Immature natural killer cell (primary cell): Measurements from ENCODE around the gene RAD51B. TPM values are rescaled to one million over a fixed set of nuclear protein-coding genes. Genes with fewer than 3 reads are reported as not detected.

ENCODE experiments used
- DNase-seq, 3 donors: peaks; one replicate each; pipeline ENCODE4 v3.0.0; 2022; ENCODE audit warnings: mixed read lengths in 1 of 3
- H3K27ac Mint-ChIP-seq, 6 donors: one replicate each; pipeline ENCODE4 v1.8.0; 2020; ENCODE audit warnings: mixed read lengths in 6 of 6, mild to moderate bottlenecking in 5 of 6, inconsistent platforms in 4 of 6, moderate library complexity in 3 of 6
- H3K27me3 Mint-ChIP-seq, 3 donors: one replicate each; pipeline ENCODE4 v1.8.0; 2020 to 2021; ENCODE audit warnings: low read depth in 3 of 3, mild to moderate bottlenecking in 3 of 3, mixed read lengths in 3 of 3, moderate library complexity in 3 of 3, inconsistent platforms in 1 of 3
- H3K36me3 Mint-ChIP-seq, 3 donors: one replicate each; pipeline ENCODE4 v1.8.0; 2020; ENCODE audit warnings: mixed read lengths in 3 of 3, inconsistent platforms in 2 of 3, mild to moderate bottlenecking in 2 of 3
- H3K4me1 Mint-ChIP-seq, 2 donors: one replicate each; pipeline ENCODE4 v1.8.0; 2020; ENCODE audit warnings: inconsistent platforms in 2 of 2, mild to moderate bottlenecking in 2 of 2, mixed read lengths in 2 of 2, moderate library complexity in 1 of 2
- H3K4me3 Mint-ChIP-seq, 5 donors: one replicate each; pipeline ENCODE4 v1.8.0; 2020; ENCODE audit warnings: mild to moderate bottlenecking in 5 of 5, mixed read lengths in 5 of 5, inconsistent platforms in 3 of 5, moderate library complexity in 3 of 5
- H3K9me3 Mint-ChIP-seq, 6 donors: one replicate each; pipeline ENCODE4 v1.8.0; 2020; ENCODE audit warnings: mild to moderate bottlenecking in 6 of 6, mixed read lengths in 6 of 6, inconsistent platforms in 4 of 6, moderate library complexity in 3 of 6
- polyA plus RNA-seq, 3 donors: library from polyadenylated mRNA; unstranded; fragments of 300-500 nt; fragmentation: Illumina TruSeq; gene quantifications; one replicate each; pipeline ENCODE4 v1.2.3, GENCODE V29; 2021

RAD51B gene
- polyA plus RNA-seq, 3 donors from 2014 or later = 17.6 to 20.8 (median 17.7) TPM

GRCh38 chr14:68713782-68714181 lies 894.2 kb downstream of the RAD51B start:
- H3K27me3 Mint-ChIP-seq = peaks cover 0 to 6% (median 4%) of the 10 kb centered on the region in 3 donors
- no peak for DNase-seq
- no peaks in the 10 kb centered on the region for H3K9me3 Mint-ChIP-seq
- no peak overlapping the region for H3K4me3 Mint-ChIP-seq
- no peaks in the 10 kb centered on the region for H3K36me3 Mint-ChIP-seq
- peak overlapping the region in 1 of 6 donors; percentile 94 for H3K27ac Mint-ChIP-seq
- H3K4me1 Mint-ChIP-seq = peaks cover 32 to 54% of the 10 kb centered on the region in 2 donors

DNA sequence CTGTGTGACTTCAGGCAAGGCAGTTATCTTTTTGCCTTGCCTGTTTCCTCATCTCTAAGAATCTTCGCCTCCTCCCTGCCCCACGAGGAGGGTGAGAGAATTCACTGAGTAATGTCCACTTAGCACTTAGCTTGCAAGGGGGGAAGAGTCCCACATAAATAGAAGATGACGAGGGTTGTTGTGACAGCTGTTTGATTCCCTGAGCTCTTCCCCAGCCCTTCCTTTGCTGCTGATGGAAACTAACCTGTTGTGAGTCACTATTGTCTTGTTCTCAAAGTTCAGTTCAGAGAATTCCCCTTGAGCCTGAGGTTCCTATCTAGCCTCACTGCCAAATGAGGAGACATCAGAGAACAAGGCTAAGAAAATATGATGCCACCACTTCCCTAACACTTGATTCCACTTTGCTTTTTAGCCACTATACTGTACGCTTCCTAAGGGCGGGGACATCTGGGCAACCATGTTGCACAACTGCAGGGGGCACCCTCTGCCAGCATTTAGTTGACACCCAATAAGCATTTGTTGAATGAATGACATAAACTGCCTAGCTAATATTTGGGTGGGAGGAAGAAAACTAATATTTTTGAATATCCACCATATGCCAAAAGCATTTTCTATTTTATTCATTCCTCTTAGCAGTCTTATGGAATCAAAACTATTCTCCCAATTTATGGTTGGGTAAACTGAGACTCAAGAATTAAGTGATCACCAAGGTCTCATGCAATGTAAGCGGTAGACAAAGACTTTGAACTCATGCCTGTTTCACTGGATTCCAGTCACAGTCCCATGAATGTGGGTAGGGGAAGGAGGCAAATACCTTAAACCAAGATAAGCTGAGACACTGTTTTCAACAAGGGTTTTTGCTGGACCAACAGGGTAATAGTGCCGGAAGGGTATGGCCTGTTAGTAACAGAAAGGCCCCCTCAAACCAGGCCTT lies 895.7 kb downstream of the RAD51B start:
- Mint-ChIP-seq H3K9me3 (peaks cover 0 to 8% (median 3%) of the 10 kb centered on the region in 6 donors), H3K4me1 (peaks cover 44 to 64% of the 10 kb centered on the region in 2 donors), H3K36me3 (peaks cover 4 to 6% (median 6%) of the 10 kb centered on the region in 3 donors), H3K27me3 (peaks cover 4 to 6% (median 4%) of the 10 kb centered on the region in 3 donors), H3K4me3 (no peak overlapping the region), H3K27ac (peak overlapping the region in 2 of 6 donors; percentile 1 to 57)
- DNase-seq = no peak

GRCh38 chr14:68716698-68717097 lies 897.1 kb downstream of the RAD51B start:
- H3K27me3 Mint-ChIP-seq = peaks cover 2 to 4% (median 4%) of the 10 kb centered on the region in 3 donors
- peaks cover 4 to 6% (median 6%) of the 10 kb centered on the region in 3 donors for H3K36me3 Mint-ChIP-seq
- peaks cover 0 to 8% (median 3%) of the 10 kb centered on the region in 6 donors for H3K9me3 Mint-ChIP-seq
- H3K4me3 Mint-ChIP-seq = no peak overlapping the region
- no peak for DNase-seq
- no peak overlapping the region for H3K27ac Mint-ChIP-seq
- peaks cover 42 to 60% of the 10 kb centered on the region in 2 donors for H3K4me1 Mint-ChIP-seq

DNA sequence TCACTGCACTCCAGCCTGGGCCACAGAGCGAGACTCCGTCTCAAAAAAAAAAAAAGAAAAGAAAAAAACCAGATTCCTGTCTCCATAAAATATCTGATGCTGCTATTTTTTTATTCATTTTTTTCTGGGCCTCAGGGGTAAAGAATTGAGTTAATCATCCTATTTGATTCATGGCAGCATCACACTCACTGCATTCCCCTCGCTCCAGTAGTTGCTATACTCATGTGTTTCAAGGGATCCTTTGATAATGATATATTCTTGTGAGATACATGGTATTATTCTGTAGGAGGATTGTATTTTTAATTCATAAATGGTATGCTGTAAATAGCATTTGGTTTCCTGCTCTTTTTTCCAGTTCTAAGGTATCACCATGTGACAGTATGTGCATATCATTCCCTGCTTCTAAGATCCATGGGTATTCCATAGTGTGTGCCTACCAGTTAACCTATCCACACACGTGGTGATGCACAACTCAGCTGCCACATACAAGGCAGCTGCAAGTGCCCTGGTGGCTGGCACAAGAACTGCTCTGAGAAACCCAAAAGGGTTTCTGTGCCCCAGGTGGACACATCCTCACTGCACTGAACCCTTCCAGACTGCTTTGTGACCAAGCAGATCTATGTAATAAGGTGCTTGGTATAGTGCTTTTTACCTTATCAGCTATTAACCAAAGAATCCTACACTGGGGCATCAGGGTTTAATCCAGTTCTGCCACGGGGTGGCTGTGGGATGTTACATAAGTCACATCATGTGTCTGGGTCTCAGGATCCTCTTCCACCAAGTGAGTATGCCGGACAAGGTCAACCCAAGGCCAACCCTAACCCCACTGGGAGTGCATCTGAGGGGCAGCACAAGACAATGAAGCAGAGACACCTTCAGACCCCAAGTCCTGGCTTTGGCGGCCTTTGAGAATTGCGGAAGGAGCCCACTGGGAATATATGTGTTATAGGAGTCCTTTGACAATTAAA lies 898.7 kb downstream of the RAD51B start:
- H3K4me3 Mint-ChIP-seq = no peak overlapping the region
- no peak overlapping the region for H3K27ac Mint-ChIP-seq
- H3K36me3 Mint-ChIP-seq = peaks cover 4 to 6% (median 6%) of the 10 kb centered on the region in 3 donors
- H3K27me3 Mint-ChIP-seq = peaks cover 1 to 4% (median 2%) of the 10 kb centered on the region in 3 donors
- peaks cover 0 to 8% (median 3%) of the 10 kb centered on the region in 6 donors for H3K9me3 Mint-ChIP-seq
- H3K4me1 Mint-ChIP-seq = peaks cover 27 to 44% of the 10 kb centered on the region in 2 donors
- no peak for DNase-seq

DNA sequence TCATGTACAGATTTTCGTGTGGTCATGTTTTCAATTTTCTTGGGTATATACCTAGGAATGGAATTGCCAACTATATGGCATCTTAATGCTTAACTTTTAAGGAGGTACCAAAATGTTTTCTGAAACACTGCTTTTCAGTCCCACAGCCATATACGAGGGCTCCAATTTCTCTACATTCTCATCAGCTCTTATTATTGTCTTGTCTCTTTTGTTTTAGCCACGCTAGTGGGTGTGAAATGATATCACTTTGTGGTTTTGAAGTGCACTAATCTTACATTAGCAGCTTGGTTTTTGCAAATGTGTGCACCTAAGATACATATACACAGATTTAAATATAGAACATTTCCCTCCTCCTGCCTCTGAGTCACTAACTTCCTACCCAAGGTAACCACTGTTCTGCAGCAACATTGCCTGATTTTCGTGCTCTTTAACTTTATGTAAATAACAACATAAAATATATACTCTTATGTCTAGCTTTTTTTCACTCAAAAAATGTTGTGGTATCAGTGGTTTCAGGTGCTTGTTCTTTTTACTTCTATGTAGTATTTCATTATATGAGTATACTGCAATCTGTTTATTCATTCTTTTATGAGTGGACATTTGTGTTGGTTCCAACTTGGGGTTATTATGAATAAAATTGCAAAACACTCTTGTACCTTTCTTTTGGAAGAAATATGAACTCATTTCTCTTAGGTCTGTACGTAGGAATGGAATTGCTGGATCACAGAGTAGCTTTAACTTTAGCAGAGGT lies 900.2 kb downstream of the RAD51B start:
- H3K27ac Mint-ChIP-seq = peak overlapping the region; percentile 34 to 84 (median 56)
- peaks cover 0 to 8% (median 3%) of the 10 kb centered on the region in 6 donors for H3K9me3 Mint-ChIP-seq
- H3K4me1 Mint-ChIP-seq = peaks cover 25 to 41% of the 10 kb centered on the region in 2 donors
- H3K27me3 Mint-ChIP-seq = peaks cover 0 to 4% (median 2%) of the 10 kb centered on the region in 3 donors
- DNase-seq = peak; percentile 56 to 68 (median 64)
- H3K4me3 Mint-ChIP-seq = peak overlapping the region; percentile 24 to 69 (median 44)
- H3K36me3 Mint-ChIP-seq = peaks cover 4 to 6% (median 6%) of the 10 kb centered on the region in 3 donors

- Mint-ChIP-seq H3K27me3 (peaks cover 0 to 7% (median 0%) of the 10 kb centered on the region in 3 donors), H3K9me3 (peaks cover 0 to 8% (median 3%) of the 10 kb centered on the region in 6 donors), H3K36me3 (peaks cover 4 to 6% (median 6%) of the 10 kb centered on the region in 3 donors), H3K27ac (no peak overlapping the region), H3K4me3 (no peak overlapping the region), H3K4me1 (peaks cover 24 to 33% of the 10 kb centered on the region in 2 donors)
- DNase-seq = no peak
Observed at GRCh38 chr14:68722186-68722585, 902.6 kb downstream of the RAD51B start.

GRCh38 chr14:68722968-68723566 lies 903.5 kb downstream of the RAD51B start:
- no peak overlapping the region for H3K4me3 Mint-ChIP-seq
- no peak for DNase-seq
- peak overlapping the region in 1 of 6 donors; percentile 17 for H3K27ac Mint-ChIP-seq
- H3K27me3 Mint-ChIP-seq = peaks cover 0 to 7% (median 0%) of the 10 kb centered on the region in 3 donors
- H3K36me3 Mint-ChIP-seq = peaks cover 4 to 6% (median 6%) of the 10 kb centered on the region in 3 donors
- H3K4me1 Mint-ChIP-seq = peaks cover 27 to 38% of the 10 kb centered on the region in 2 donors
- H3K9me3 Mint-ChIP-seq = peaks cover 0 to 8% (median 3%) of the 10 kb centered on the region in 6 donors

DNA sequence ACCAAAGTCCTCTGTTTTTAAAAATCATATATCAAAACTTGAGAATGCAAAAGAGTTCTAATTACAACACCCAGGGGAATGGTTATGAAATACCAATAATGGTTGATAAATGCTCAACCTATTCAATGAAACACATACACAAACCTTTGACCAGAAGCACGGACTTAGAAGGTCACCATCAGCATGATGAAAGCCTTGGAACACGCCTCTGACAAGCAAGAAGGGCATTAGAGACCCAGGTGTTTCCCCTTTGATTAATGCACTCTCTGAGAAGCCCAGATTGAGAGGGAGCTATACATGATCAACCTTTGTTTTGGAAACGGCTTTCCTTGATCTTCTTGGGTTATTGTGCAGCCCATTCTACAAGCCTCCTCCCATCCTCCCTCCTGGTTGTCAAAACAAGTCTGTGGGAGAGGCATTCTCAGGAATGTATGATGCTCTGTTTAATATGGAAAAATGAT lies 904.3 kb downstream of the RAD51B start:
- peaks cover 4 to 6% (median 6%) of the 10 kb centered on the region in 3 donors for H3K36me3 Mint-ChIP-seq
- peaks cover 0 to 7% (median 0%) of the 10 kb centered on the region in 3 donors for H3K27me3 Mint-ChIP-seq
- H3K27ac Mint-ChIP-seq = no peak overlapping the region
- no peak overlapping the region for H3K4me3 Mint-ChIP-seq
- peaks cover 22 to 32% of the 10 kb centered on the region in 2 donors for H3K4me1 Mint-ChIP-seq
- DNase-seq = no peak
- peaks cover 0 to 8% (median 3%) of the 10 kb centered on the region in 6 donors for H3K9me3 Mint-ChIP-seq

DNA sequence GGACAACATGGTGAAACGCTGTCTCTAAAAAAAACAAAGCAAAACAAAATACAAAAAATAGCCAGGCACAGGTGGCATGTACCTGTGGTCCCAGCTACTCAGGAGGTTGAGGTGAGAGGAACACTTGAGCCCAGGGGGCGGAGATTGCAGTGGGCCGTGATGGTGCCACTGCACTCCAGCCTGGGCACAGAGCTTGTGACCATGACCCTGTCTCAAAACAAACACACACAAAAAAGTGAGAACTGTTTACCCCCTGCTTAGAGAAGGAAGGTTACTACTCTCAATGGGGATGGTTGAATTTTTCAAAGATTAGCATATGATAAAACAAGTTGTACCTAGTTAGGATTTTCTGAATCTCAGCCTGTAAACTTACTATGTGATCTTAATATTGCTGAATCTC lies 905.3 kb downstream of the RAD51B start:
- Mint-ChIP-seq H3K4me1 (peaks cover 14 to 21% of the 10 kb centered on the region in 2 donors), H3K9me3 (peaks cover 0 to under 1% (median 0%) of the 10 kb centered on the region in 6 donors), H3K27me3 (peaks cover 0 to 4% (median 0%) of the 10 kb centered on the region in 3 donors), H3K27ac (no peak overlapping the region), H3K36me3 (no peaks in the 10 kb centered on the region), H3K4me3 (no peak overlapping the region)
- no peak for DNase-seq

- H3K4me1 Mint-ChIP-seq = peaks cover 7 to 10% of the 10 kb centered on the region in 2 donors
- no peaks in the 10 kb centered on the region for H3K36me3 Mint-ChIP-seq
- no peaks in the 10 kb centered on the region for H3K9me3 Mint-ChIP-seq
- H3K27me3 Mint-ChIP-seq = peaks cover 0 to 4% (median 0%) of the 10 kb centered on the region in 3 donors
- H3K27ac Mint-ChIP-seq = peak overlapping the region in 1 of 6 donors; percentile 6
- H3K4me3 Mint-ChIP-seq = no peak overlapping the region
- DNase-seq = no peak
Observed at GRCh38 chr14:68726093-68726695, 906.6 kb downstream of the RAD51B start.

GRCh38 chr14:68727315-68728047 lies 907.9 kb downstream of the RAD51B start:
- Mint-ChIP-seq H3K4me3 (no peak overlapping the region), H3K27me3 (peaks cover 0 to 4% (median 0%) of the 10 kb centered on the region in 3 donors), H3K27ac (no peak overlapping the region), H3K9me3 (no peaks in the 10 kb centered on the region), H3K4me1 (peaks cover 9 to 18% of the 10 kb centered on the region in 2 donors), H3K36me3 (no peaks in the 10 kb centered on the region)
- DNase-seq = no peak
